Measurements from ENCODE around the gene COL24A1.
A peak's percentile ranks its signal among the peaks of the same experiment; 100 is the strongest.

Gene COL24A1

DNA sequence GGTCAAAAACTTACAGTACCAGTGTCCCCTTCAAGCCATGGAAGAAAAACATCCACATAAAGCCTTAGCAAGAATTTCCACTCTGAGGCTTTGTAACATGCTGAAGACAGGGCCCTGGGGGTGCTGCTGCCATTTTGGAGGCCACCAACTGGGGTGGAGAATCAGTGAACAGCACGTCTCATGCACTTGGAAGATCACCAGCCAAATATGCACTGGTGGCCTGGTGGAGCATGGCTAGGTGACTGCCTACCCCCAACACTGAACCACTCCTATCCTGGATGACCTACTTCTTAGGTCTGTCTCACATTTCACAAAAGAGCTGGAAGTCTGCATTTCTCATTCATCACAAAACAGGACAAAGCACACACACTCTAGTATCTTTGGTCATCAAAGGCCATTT lies 126.4 kb downstream of the COL24A1 start:
- H3K27ac ChIP-seq (ENCODE audit: low read depth, low read length) = no peak overlapping the region
- H3K9me3 ChIP-seq (ENCODE audit: control insufficient read depth, insufficient read depth, low read length) = no peaks in the 10 kb centered on the region
- H3F3A ChIP-seq (ENCODE audit: control insufficient read depth, insufficient read depth) = no peaks in the 10 kb centered on the region
- H3K9me2 ChIP-seq (replicated peaks; ENCODE audit: control insufficient read depth, low read length) = no peaks in the 10 kb centered on the region
- TF ChIP-seq, protein P1, sequence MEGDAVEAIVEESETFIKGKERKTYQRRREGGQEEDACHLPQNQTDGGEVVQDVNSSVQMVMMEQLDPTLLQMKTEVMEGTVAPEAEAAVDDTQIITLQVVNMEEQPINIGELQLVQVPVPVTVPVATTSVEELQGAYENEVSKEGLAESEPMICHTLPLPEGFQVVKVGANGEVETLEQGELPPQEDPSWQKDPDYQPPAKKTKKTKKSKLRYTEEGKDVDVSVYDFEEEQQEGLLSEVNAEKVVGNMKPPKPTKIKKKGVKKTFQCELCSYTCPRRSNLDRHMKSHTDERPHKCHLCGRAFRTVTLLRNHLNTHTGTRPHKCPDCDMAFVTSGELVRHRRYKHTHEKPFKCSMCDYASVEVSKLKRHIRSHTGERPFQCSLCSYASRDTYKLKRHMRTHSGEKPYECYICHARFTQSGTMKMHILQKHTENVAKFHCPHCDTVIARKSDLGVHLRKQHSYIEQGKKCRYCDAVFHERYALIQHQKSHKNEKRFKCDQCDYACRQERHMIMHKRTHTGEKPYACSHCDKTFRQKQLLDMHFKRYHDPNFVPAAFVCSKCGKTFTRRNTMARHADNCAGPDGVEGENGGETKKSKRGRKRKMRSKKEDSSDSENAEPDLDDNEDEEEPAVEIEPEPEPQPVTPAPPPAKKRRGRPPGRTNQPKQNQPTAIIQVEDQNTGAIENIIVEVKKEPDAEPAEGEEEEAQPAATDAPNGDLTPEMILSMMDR (IDR thresholded peaks at IDR 0.05; ENCODE audit: low read depth, low read length, poor library complexity, severe bottlenecking) = no peak
- TF ChIP-seq EZH2phosphoT487 (IDR thresholded peaks at IDR 0.05; ENCODE audit: borderline replicate concordance, low read length) = no peak
- H3K4me2 ChIP-seq (ENCODE audit: low read length) = no peak overlapping the region
- no peaks in the 10 kb centered on the region for H3K4me1 ChIP-seq (ENCODE audit: control insufficient read depth, low read length)
- H3K79me2 ChIP-seq (ENCODE audit: control insufficient read depth, low read length) = no peaks in the 10 kb centered on the region
- H3K27me3 ChIP-seq (ENCODE audit: control insufficient read depth, low read length) = no peaks in the 10 kb centered on the region
- no peaks in the 10 kb centered on the region for H3K36me3 ChIP-seq (ENCODE audit: control insufficient read depth, low read length)
- no peaks in the 10 kb centered on the region for H4K20me1 ChIP-seq (ENCODE audit: control insufficient read depth, insufficient read depth, low read depth, low read length)
- no peak overlapping the region for H3K4me3 ChIP-seq (ENCODE audit: low read length)

DNA sequence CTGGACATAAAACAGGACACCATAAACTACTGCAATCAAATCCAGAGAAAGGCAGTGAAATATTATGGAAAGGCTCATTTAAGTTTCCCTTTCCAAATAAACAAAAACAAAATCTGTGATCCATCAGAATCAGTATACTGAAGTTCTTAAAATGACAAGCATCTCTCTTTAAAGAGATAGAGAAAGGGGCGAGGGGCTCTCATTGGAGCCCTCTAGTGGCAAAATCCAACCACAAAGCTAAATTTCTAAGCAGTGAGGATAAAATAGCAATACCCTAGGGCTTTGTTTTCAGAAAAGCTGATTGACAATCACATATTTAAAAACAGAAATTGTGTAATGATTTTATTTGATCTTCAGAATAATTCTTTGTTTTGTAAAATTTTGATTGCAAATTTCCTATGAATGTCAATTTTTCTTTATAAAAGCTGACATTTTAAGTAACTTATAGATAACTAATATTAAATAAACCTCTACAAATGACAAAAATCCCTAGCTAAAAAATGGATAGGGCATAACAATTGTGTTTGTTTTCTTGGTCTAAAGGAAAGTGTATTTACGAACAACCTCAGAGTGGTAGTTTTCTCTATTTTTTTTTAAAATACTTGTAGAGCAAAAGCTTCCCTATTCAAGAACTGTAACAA lies 138.2 kb downstream of the COL24A1 start:
- H3K9me3 ChIP-seq (ENCODE audit: control insufficient read depth, insufficient read depth, low read length) = no peaks in the 10 kb centered on the region
- no peaks in the 10 kb centered on the region for H3F3A ChIP-seq (ENCODE audit: control insufficient read depth, insufficient read depth)
- H3K4me2 ChIP-seq (ENCODE audit: low read length) = no peak overlapping the region
- no peak overlapping the region for H3K27ac ChIP-seq (ENCODE audit: low read depth, low read length)
- H3K4me3 ChIP-seq (ENCODE audit: low read length) = no peak overlapping the region
- no peaks in the 10 kb centered on the region for H3K4me1 ChIP-seq (ENCODE audit: control insufficient read depth, low read length)
- H4K20me1 ChIP-seq (ENCODE audit: control insufficient read depth, insufficient read depth, low read depth, low read length) = no peaks in the 10 kb centered on the region
- no peaks in the 10 kb centered on the region for H3K79me2 ChIP-seq (ENCODE audit: control insufficient read depth, low read length)
- no peaks in the 10 kb centered on the region for H3K36me3 ChIP-seq (ENCODE audit: control insufficient read depth, low read length)
- no peaks in the 10 kb centered on the region for H3K9me2 ChIP-seq (replicated peaks; ENCODE audit: control insufficient read depth, low read length)
- no peaks in the 10 kb centered on the region for H3K27me3 ChIP-seq (ENCODE audit: control insufficient read depth, low read length)
- no peak for TF ChIP-seq EZH2phosphoT487 (IDR thresholded peaks at IDR 0.05; ENCODE audit: borderline replicate concordance, low read length)
- TF ChIP-seq, protein P1 (IDR thresholded peaks at IDR 0.05; ENCODE audit: low read depth, low read length, poor library complexity, severe bottlenecking) = peak; percentile 77

DNA sequence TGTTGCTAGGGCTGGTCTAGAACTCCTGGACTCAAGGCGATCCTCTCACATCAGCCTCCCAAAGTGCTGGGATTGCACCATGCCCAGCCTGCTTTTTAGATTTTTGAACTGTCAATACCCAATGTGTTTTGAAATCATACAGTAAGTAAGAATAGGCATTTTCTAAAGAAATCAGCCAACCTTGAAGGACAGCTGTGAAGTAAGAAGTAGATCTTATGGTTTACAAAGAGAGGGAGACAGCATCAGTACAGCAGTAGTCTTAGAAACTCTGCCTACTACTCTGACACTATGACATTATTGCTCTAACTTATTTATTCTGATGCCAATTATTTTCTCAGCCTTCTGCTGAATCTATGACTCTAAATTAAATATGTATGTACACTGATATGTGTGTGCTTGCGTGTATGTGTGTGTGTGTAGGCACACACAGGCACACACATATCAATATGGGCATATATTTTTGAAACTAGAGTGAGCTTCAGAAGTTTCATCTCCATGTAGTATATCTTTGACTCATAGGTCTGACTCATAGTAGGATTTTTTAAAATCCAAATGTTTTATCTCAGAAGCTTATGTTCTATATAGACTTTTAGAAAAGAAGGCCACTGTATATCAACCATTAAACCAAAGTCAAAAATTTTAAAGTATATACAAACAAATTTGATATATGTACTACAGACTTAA lies 140.4 kb downstream of the COL24A1 start:
- H3F3A ChIP-seq (ENCODE audit: control insufficient read depth, insufficient read depth) = no peaks in the 10 kb centered on the region
- H3K36me3 ChIP-seq (ENCODE audit: control insufficient read depth, low read length) = no peaks in the 10 kb centered on the region
- H3K27me3 ChIP-seq (ENCODE audit: control insufficient read depth, low read length) = no peaks in the 10 kb centered on the region
- H3K9me2 ChIP-seq (replicated peaks; ENCODE audit: control insufficient read depth, low read length) = no peaks in the 10 kb centered on the region
- TF ChIP-seq, protein P1 (IDR thresholded peaks at IDR 0.05; ENCODE audit: low read depth, low read length, poor library complexity, severe bottlenecking) = no peak
- no peak for TF ChIP-seq EZH2phosphoT487 (IDR thresholded peaks at IDR 0.05; ENCODE audit: borderline replicate concordance, low read length)
- H3K9me3 ChIP-seq (ENCODE audit: control insufficient read depth, insufficient read depth, low read length) = no peaks in the 10 kb centered on the region
- no peaks in the 10 kb centered on the region for H4K20me1 ChIP-seq (ENCODE audit: control insufficient read depth, insufficient read depth, low read depth, low read length)
- H3K79me2 ChIP-seq (ENCODE audit: control insufficient read depth, low read length) = no peaks in the 10 kb centered on the region
- no peaks in the 10 kb centered on the region for H3K4me1 ChIP-seq (ENCODE audit: control insufficient read depth, low read length)
- H3K4me2 ChIP-seq (ENCODE audit: low read length) = no peak overlapping the region
- H3K4me3 ChIP-seq (ENCODE audit: low read length) = no peak overlapping the region
- H3K27ac ChIP-seq (ENCODE audit: low read depth, low read length) = no peak overlapping the region

All from DOHH2 (cell line).